Endothelial cell of umbilical vein (primary cell): ENCODE data around the gene GARIN5A.

Experiments
- CTCF ChIP-seq, 2 donors: IDR thresholded peaks; 1 replicate in 1 of 2; 2 replicates in 1 of 2; pipeline ENCODE4 v1.5.1; 2011; ENCODE audit warnings: low read length in 2 of 2, mild to moderate bottlenecking in 2 of 2, moderate library complexity in 2 of 2, control low read depth in 1 of 2, inconsistent platforms in 1 of 2, low read depth in 1 of 2; ENCODE audit not compliant: insufficient read depth in 1 of 2; ENCODE audit errors: extremely low read depth in 1 of 2
- EZH2 ChIP-seq: IDR thresholded peaks from 2 replicates; pipeline ENCODE4 v1.6.1; 2012; ENCODE audit warnings: borderline replicate concordance, low read depth, mild to moderate bottlenecking, moderate library complexity, low read length, inconsistent platforms; ENCODE audit not compliant: severe bottlenecking
- FOS ChIP-seq: IDR thresholded peaks from 2 replicates; pipeline ENCODE4 v1.6.1; 2011; ENCODE audit warnings: mild to moderate bottlenecking, low read length, moderate library complexity, borderline replicate concordance; ENCODE audit not compliant: insufficient read depth
- GATA2 ChIP-seq: IDR thresholded peaks from 2 replicates; pipeline ENCODE4 v1.7.0; 2011; ENCODE audit warnings: low read depth, mild to moderate bottlenecking, moderate library complexity, mixed read lengths, low read length; ENCODE audit not compliant: insufficient read length, insufficient read depth
- JUN ChIP-seq: IDR thresholded peaks from 2 replicates; pipeline ENCODE4 v1.6.1; 2011; ENCODE audit warnings: borderline replicate concordance, low read depth; ENCODE audit not compliant: insufficient read length, insufficient read depth
- MAX ChIP-seq: IDR thresholded peaks from 2 replicates; pipeline ENCODE4 v1.6.1; 2011; ENCODE audit not compliant: insufficient read depth, insufficient read length
- MYC ChIP-seq: IDR thresholded peaks from one replicate; pipeline ENCODE4 v1.6.1; 2011; ENCODE audit warnings: mild to moderate bottlenecking, low read depth, low read length
- POLR2A ChIP-seq: IDR thresholded peaks from 2 replicates; pipeline ENCODE4 v1.6.1; 2012; ENCODE audit warnings: low read depth, mild to moderate bottlenecking, control low read depth, low read length
- POLR2AphosphoS5 ChIP-seq: IDR thresholded peaks from 2 replicates; pipeline ENCODE4 v1.6.1; 2012; ENCODE audit warnings: low read depth, mild to moderate bottlenecking, control low read depth, low read length, moderate library complexity; ENCODE audit not compliant: insufficient read depth

GRCh38 chr19:50453243-50453642, 23.4 kb downstream of the GARIN5A start:
- TF ChIP-seq CTCF (IDR thresholded peaks at IDR 0.05; ENCODE audit: extremely low read depth in 1 of 2, insufficient read depth in 1 of 2, low read depth in 1 of 2, low read length in 2 of 2): no peak
- no peak for TF ChIP-seq POLR2AphosphoS5
- TF ChIP-seq GATA2: no peak
- no peak for TF ChIP-seq FOS
- no peak for TF ChIP-seq POLR2A
- TF ChIP-seq MYC: no peak
- TF ChIP-seq JUN: no peak
- no peak for TF ChIP-seq EZH2
- TF ChIP-seq MAX: no peak
